Femur (tissue), 1 donor: ENCODE results near the gene CDHR5.

Source experiments
- DNase-seq: peaks from one replicate; pipeline ENCODE4 v3.0.0-alpha.2; 2017

CDHR5 gene

DNA sequence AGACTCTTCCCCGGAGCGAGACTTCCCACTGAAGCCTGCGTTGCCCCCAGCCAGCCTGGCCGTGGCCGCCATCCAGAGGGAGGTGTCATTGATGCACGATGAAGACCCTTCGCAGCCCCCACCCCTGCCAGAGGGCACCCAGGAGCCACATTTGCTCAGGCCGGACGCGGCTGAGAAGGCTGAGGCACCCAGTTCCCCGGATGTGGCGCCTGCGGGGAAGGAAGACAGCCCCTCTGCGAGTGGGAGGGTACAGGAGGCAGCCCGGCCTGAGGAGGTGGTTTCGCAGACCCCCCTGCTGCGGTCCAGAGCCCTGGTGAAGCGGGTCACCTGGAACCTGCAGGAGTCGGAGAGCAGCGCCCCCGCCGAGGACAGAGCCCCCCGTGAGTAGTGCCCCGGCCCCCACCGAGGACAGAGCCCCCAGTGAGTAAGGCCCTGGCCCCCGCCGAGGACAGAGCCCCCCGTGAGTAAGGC, 15.4 kb downstream of the CDHR5 start:
- no peak for DNase-seq

DNA sequence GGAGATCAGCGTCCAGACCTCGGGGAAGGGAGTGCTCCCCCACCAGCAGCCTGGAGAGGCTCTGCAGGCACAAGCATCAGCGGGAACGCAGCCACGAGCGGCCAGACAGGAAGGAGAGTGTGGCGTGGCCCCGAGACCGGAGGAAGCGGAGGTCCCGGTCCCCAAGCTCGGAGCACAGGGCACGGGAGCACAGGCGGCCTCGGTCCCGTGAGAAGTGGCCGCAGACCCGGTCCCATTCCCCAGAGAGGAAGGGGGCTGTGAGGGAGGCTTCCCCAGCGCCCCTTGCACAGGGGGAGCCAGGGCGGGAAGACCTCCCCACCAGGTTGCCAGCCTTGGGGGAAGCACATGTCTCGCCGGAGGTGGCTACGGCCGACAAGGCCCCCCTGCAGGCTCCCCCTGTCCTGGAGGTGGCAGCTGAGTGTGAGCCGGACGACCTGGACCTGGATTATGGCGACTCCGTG, 15.9 kb downstream of the CDHR5 start:
- DNase-seq = no peak

DNA sequence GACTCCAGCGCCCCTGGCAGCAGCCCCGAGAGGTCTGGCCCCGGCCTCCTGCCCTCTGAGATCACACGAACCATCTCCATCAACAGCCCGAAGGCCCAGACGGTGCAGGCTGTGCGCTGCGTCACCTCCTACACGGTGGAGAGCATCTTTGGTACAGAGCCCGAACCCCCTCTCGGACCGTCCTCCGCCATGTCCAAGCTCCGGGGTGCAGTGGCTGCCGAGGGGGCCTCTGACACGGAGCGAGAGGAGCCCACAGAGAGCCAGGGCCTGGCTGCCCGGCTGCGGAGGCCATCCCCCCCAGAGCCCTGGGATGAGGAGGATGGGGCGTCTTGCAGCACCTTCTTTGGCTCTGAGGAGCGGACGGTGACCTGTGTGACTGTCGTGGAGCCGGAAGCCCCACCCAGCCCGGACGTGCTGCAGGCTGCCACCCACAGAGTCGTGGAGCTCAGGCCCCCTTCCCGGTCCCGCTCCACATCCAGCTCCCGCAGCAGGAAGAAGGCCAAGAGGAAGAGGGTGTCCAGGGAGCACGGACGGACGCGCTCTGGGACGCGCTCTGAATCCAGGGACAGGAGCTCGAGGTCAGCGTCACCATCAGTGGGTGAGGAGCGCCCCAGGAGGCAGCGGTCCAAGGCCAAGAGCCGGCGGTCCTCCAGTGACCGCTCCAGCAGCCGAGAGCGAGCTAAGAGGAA, 16.6 kb downstream of the CDHR5 start:
- no peak for DNase-seq

DNA sequence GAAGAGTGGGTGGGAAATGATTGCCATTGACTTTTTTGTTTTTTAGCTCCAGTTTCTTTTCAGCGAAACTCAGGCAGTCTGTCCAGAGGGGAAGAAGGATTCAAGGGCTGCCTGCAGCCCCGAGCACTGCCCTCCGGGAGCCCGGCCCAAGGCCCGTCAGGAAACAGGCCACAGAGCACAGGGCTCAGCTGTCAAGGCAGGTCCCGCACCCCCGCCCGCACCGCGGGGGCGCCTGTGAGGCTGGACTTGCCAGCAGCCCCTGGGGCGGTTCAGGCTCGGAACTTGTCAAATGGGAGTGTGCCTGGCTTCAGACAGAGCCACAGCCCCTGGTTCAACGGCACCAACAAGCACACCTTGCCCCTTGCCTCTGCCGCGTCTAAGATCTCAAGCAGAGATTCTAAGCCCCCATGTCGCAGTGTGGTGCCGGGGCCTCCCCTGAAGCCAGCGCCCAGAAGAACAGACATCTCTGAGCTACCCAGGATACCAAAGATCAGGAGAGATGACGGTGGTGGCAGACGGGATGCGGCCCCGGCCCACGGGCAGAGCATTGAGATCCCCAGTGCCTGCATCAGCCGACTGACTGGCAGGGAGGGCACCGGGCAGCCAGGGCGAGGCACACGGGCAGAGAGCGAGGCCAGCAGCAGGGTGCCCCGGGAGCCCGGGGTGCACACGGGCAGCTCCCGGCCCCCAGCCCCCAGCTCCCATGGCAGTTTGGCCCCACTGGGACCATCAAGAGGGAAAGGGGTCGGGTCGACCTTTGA, 17.6 kb downstream of the CDHR5 start:
- no peak for DNase-seq

DNA sequence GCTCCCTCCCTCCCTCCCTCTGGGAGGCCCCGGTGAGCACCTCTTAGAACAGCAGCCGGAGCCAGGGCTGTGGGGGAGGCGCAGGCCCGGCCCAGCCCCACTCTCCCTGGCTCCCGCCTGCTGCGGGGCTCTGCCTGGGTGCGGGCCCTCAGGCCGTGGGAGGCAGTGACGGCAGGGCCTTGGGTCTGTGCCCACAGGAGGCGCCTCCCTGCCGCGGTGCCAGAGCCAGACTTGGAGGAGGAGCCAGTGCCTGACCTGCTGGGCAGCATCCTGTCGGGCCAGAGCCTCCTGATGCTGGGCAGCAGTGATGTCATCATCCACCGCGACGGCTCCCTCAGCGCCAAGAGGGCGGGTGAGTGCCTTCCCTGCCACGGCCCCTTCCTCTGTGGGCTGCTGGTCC, 18.5 kb downstream of the CDHR5 start:
- DNase-seq = peak; percentile 36

DNA sequence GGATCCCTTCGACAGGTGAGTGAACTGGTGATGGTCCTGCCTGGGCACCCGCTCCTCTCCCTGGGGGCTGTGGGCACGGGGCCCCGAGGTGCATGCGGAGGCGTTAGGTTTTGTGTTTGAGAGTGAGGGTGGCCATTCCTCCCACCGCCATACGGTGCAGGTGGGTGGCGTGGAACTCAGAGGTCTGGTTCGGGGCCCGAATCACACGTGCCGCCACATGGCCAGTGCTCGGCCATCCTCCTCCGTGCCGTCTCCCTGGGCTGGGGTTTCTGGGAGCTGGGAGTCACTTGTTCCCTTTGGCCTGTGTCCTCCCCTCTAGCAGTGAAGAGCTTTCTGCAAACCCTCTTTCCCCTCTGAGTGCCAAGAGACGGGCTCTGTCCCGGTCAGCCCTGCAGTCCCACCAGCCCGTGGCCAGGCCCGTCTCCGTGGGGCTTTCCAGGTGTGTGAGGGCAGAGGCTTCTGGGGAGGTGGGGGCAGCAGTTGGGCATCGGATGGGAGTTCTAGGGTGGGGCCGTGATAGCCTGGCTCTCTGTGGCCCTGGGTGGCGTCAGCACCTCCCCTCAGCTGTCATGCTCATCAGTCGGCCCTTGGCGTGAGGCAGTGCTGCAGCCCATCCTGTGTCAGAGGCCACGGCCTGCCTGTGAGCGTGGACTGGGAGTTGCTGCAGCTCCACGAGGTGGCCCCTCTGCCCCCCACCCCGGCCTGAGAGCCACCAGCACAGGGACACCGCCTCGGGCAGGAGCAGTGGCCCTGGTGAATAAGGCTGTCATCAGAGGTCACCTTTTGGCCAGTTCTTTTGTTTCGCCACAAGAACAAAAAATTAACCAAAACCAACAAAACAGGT, 19.2 kb downstream of the CDHR5 start:
- no peak for DNase-seq

DNA sequence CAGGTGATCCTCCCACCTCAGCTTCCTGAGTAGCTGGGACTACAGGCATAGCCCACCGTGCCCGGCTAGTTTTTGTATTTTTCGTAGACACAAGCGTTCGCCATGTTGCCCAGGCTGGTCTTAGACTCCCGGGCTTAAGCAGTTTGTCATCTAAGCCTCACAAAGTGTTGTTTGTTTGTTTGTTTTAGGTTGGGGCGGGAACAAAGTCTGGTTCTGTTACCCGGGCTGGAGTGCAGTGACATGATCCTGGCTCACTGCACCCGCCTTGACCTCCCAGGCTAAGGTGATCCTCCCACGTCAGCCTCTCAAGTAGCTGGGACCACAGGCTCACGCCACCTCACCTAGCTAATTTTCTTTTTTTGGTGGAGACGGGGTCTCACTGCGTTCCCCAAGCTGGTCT, 21.6 kb downstream of the CDHR5 start:
- no peak for DNase-seq

DNA sequence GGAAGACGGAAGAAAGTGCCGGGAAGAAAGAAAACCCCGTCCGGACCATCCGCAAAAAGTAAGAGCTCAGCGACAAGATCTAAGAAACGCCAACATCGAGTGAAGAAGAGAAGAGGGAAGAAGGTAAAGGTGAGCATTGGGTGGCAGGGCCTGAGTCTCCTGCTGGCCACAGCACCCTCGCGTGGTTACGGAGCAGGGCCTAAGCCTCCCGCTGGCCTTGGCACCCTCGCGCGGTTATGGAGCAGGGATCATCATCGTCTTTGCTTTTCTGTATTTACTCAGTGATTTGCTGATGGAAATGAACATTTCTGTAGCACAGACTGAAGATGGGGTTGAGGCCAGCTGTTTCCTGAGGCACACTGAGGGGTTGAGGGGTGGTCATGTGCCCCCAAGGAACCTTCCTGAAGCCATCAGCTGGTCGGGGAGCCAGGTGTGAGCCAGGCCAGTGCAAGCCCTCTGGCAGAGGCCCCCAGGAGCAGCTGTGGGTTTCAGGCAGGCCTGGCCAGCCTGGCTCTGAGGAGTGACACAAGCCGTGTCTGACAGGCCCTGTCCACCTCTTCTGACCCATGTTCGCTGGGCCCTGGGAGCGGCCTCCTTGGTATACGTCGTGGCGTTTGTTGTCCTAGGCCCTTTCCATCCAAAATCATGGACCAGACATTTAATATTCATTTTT, 23.0 kb downstream of the CDHR5 start:
- DNase-seq = no peak

DNA sequence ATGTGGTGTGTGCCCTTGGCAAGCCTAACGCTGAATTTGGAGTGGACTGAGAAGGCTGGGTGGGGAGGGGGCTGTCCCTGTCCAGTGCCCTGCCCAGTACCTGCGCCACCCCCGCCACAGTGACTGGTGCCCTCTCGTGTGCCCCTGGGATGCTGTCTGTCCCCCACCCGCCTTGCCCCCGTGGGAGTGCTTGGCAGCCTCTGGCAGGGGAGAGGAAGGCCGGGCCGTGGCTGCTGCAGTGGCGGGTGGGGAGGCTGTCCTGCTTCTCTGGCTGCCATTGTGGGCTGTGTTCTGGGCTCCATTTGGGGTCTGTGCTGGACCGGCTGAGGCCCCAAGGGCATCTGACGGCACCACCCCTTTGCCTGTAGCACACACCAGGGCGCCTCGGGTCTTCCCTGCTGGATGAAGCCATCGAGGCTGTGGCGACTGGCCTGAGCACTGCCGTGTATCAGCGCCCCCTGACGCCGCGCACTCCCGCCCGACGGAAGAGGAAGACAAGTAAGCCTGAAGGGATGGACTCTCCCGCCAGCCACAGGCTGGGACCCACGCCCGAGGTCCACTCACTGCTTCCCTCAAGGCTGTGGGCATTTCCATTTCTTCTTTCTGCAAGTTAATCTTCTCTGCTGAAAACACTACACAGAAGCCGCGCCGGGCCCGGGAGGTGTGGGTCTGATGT, 26.6 kb downstream of the CDHR5 start:
- no peak for DNase-seq

DNA sequence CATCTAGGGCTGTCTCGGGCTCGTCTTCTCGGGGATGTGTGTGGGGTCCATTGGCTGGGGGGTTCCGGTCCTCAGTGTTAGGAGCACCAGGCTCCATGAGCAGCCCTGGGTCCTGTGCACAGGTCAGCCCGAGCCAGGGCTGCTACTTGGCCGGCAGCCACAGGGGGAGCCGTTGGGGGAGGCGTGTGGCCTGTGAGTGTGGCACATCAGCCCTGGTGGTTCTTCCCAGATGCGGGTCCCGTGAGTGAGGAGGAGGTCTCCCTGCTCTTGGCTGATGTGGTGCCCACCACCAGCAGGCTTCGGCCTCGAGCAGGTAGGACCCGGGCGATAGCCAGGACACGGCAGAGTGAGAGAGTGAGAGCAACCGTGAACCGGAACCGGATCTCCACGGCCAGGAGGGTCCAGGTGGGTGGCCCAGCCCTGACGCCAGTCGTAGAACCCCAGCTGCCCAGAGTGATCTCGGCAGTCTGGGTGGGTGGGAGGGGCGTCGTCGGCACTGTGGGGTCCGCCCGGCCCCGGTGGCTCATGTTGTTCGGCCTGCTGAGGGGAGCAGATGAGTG, 27.5 kb downstream of the CDHR5 start:
- no peak for DNase-seq

DNA sequence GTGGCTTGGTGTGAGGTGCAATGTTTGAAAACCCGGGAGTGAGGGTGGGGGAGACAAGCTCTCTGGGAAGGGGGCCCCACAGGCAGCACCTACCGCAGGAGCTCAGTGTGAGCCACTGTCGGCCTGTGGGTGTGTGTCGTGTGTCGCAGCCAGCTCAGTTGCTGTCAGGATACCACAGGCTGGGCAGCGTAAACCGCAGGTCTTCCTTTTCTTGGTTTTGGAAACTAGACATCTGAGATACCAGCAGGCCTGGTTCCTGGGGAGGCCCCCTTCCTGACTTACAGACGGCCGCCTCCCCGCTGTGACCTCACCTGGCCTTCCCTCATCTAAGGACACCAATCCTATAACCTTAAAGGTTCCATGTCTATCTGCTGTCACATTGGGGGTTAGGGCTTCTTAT, 28.4 kb downstream of the CDHR5 start:
- no peak for DNase-seq

DNA sequence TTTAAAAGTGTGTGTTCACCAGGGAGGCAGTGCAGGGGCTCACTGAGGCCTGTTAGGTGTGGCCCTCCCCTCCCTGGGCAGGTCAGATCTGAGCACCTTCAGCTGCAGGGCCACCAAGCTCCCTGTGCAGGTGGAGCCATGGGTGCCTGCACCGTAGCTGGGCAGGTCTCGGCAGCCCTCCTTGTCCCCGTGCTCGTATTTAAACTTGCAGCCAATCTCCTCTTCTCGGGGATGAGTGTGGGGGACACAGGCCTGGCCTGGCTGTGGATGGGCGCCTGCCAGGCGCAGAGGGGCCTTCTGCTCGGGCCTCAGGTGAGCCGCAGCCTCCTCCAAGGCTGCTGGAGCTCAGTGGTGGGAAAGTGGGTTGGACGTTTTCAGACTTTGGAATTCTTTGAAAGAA, 29.4 kb downstream of the CDHR5 start:
- DNase-seq = no peak

DNA sequence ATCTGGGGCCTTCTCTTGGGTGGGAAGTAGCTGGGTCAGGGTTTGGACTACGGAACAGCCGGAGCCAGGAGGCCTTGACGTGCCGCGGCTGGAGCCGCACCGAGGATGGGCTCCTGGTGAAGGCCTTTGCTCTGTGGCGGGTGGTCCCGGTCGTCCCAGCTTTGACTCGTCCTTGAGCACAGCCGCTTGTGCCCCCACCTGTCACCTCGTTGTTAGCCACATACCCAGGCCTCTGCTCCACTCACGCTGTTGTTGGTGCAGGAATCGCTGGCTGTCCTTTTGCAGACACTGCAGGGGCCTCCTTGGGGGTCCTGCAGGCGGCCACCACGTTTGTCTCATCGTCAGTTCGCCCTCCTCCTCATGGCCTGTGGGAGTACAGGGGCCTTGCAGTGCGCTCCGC, 31.4 kb downstream of the CDHR5 start:
- DNase-seq = no peak

DNA sequence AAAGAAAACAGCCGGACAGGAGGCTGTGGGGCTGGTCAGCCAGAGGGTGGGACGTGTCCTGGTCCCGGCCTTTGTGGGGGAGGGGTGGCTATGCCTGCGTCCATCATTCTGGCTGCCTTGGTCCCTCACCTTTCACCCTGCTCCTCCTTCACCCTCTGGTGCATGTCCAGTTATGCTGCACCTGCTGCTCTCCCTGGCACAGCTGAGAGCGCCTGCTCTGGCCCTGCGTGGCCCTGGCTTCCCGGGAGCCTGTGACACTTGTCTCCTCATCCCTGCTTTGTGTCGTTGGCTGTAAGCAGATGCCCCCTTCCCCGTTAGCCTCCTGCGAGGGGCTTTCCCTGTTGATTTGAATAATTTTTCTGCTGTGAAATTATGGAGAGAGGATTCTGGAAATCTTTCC, 31.8 kb downstream of the CDHR5 start:
- no peak for DNase-seq

DNA sequence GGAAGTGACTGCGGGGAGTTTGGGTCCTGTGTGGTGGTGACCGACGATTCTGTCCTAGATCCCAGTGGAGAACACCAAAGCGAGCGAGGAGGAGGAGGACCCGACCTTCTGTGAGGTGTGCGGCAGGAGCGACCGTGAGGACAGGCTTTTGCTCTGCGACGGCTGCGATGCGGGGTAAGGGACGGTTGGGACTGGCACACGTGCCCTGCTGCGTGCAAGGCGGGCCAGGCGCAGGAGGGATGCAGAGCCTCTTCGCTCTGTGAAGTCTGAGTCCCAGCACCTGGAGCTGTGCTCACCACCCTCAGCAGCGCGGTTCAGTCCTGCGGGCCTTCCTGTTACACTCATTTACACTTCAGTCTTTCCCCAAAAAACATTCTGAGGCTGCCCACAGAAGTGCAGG, 32.3 kb downstream of the CDHR5 start:
- no peak for DNase-seq

DNA sequence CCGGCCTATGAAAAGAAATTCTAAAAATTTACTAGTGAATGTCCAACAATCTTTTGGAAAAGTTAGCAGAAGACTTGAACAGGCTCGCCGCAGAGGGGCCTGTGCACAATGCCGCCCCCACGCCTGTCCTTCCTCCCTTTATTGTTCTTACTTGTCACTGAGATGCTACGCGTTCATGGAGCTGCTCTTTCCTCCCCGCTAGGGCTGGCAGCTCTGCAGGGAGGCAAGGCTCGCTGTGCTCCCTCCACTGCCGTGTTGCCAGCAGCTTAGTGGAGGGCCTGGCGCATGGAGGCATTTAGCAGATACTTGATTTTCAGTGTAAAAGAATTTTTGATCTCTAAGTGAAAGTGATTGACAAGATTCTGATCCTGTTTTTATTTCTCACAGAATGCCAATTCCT, 33.8 kb downstream of the CDHR5 start:
- no peak for DNase-seq

DNA sequence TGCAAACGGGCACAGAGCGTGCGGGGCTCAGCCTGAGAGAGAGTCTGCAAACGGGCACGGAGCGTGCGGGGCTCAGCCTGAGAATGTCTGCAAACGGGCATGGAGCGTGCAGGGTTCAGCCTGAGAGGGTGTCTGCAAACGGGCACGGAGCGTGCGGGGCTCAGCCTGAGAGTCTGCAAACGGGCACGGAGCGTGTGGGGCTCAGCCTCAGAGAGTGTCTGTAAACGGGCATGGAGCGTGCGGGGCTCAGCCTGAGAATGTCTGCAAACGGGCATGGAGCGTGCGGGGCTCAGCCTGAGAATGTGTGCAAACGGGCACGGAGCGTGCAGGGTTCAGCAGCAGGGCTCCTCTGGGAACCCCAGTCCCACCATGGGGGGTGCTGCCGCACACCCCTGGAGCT, 35.0 kb downstream of the CDHR5 start:
- DNase-seq = no peak

DNA sequence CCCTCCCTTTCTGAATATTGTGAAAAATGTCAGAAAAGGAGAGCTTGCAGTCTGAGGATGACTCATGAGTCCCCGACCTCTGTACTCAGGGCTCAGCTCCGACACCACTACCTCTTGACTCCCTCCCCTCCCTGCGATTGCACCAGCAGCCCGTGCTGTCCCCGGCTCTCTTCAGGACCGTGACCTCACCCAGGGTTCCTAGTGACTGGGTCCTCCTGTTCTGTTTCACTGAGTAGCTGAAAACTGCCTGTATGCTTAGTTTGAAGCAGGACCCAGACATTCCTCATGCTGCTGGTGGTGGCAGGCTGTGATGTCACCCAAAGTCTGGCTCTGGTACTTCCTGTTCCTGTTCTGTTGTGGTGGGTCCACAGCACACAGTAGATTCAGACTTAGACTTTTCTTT, 36.8 kb downstream of the CDHR5 start:
- no peak for DNase-seq

DNA sequence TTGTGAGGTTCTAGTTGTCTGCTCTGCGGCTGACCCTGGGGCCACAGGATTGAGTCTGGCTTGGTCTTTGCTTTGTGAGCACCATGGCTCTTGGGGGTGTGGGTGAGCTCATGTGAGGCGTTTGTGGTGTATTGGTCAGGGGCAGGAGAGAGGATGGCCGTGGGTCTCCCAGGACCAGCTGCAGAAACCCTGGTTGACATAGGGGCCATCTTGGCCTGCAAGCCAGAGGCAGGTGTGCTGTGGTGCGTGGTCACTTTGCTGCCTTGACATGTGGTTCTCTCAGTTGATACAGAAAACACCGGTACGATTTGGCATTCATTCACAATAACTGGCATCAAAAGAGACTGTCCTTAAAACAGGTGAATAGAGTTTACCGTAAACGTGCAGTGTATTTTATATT, 37.2 kb downstream of the CDHR5 start:
- DNase-seq = no peak

DNA sequence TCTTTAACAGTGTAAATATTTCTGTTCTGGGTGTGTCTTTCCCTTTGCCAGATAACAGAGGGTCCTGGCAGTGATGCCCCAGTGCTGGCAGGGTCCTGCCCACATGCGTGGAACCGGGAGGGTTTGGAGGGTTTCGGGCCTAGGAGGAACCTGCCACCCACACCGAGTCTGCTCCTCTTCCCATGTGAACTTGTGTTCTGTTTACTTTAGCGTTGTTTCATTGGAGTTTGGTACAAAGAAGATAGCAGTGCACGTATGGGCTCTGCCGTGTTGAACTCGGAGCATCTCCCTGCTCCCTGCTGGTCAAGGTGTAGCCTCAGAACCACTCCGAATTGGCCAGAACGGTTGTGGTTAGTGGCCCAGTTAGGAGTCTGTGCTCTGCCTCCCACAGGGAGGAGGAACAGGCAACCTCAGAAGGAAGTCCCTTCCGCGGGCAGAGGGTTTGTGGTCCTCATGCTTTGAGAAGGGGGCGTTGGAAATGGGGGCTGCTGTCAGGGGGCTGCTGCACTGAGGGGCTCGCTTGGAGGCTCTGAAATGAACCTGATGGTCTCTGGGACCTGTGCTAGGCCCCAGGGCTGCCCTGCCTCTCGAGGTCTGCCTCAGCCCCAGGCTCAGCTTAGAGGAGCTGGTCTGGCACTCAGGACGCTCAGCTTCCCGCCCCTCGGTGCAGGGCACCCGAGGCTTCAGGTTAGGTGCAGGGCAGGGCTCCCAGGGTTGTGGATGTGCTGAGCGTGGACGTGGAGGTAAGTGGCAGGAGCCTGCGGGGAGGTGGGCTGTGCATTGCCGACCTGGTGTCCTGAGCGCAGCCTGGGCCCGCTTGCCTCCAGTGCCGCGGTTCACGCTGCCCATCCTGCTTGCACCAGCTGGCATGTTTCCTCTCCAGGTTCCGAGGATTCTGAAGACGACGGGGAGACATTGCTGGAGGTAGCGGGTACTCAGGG, 38.1 kb downstream of the CDHR5 start:
- DNase-seq = no peak

DNA sequence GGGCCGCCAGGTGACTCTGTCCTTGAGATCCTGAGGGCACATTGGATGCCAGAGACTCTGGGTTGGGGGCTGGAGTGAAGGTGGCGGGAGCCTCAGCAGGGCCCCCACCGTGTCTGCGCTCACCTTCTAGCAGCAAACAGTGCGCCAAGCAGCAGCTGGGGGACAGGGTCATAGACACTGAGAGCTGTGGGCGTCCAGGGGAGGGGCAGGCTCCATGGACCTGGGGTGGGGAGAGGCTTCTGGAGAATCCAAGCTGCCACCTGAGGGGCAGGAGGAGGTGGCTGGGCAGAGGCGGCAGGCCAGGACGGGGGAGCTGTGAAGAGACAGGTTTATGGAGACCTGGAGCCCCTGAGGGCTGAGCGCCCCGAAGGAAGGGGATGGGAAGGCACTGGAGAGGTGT, 40.5 kb downstream of the CDHR5 start:
- no peak for DNase-seq
